GM21423 (cell line): Measurements from ENCODE around the gene COLQ.

ENCODE experiments used
- ATAC-seq: cut with Tn5 transposase; IDR thresholded peaks from one replicate; pipeline ENCODE4 v1.9.1; 2021; ENCODE audit warnings: mild to moderate bottlenecking, moderate library complexity; ENCODE audit not compliant: unreplicated experiment

Gene COLQ

GRCh38 chr3:15520804-15521572, 518 bp downstream of the COLQ start:
- ATAC-seq = no peak

GRCh38 chr3:15520185-15520584, 1.3 kb downstream of the COLQ start:
- ATAC-seq = no peak

GRCh38 chr3:15519096-15519495, 2.4 kb downstream of the COLQ start:
- ATAC-seq = no peak

GRCh38 chr3:15514663-15515340, 6.7 kb downstream of the COLQ start:
- ATAC-seq = no peak

- ATAC-seq = no peak
These were observed 7.5 kb downstream of the COLQ start for GRCh38 chr3:15513810-15514662.

- no peak for ATAC-seq
These were observed 8.4 kb downstream of the COLQ start for GRCh38 chr3:15513116-15513515.

- no peak for ATAC-seq
These were observed 9.3 kb downstream of the COLQ start for GRCh38 chr3:15512166-15512565.

GRCh38 chr3:15511156-15511555, 10.3 kb downstream of the COLQ start:
- no peak for ATAC-seq

- no peak for ATAC-seq
These were observed 11.0 kb downstream of the COLQ start for GRCh38 chr3:15510493-15510892.

GRCh38 chr3:15506571-15506970, 14.9 kb downstream of the COLQ start:
- no peak for ATAC-seq

- no peak for ATAC-seq
These were observed 15.9 kb downstream of the COLQ start for GRCh38 chr3:15505479-15506165.

GRCh38 chr3:15502616-15503015, 18.9 kb downstream of the COLQ start:
- ATAC-seq = no peak

GRCh38 chr3:15501126-15501525, 20.4 kb downstream of the COLQ start:
- no peak for ATAC-seq

GRCh38 chr3:15500107-15500724, 21.3 kb downstream of the COLQ start:
- ATAC-seq = no peak

GRCh38 chr3:15499536-15499935, 22.0 kb downstream of the COLQ start:
- ATAC-seq = no peak

GRCh38 chr3:15498431-15499214, 22.9 kb downstream of the COLQ start:
- no peak for ATAC-seq

- no peak for ATAC-seq
These were observed 23.5 kb downstream of the COLQ start for GRCh38 chr3:15497964-15498363.

GRCh38 chr3:15496341-15496664, 25.2 kb downstream of the COLQ start:
- no peak for ATAC-seq

- ATAC-seq = no peak
These were observed 25.8 kb downstream of the COLQ start for GRCh38 chr3:15495461-15496340.
